ENCODE data around the gene SLC9A3.

DNA sequence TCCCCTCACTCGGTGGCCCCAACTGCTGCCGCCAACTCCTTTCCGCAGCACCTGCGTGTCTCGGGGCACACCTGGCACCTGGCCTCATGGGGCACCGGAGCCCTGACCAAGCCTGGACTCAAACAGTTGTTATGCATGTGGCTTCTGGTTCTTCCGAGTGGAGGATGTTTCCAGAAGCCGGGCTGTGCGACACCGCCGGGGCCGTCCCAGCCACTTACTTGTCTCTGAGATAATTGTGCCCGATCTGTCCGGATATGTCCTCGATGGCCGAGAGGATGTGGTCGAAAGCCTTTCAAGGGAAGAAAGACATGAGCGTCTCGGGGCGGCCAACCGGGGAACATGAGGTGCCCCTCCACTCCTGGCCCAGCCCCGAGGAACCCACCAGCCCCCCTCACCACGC is 42.9 kb downstream of the SLC9A3 start:
- TF ChIP-seq ISL1 (CRISPR knock-in tag; IDR thresholded peaks at IDR 0.05) (no peak), SNAI2 (CRISPR knock-in tag; IDR thresholded peaks at IDR 0.05) (no peak), PPARA (CRISPR knock-in tag; IDR thresholded peaks at IDR 0.05; ENCODE audit: borderline replicate concordance) (no peak), ZC3H10 (CRISPR knock-in tag; IDR thresholded peaks at IDR 0.05) (no peak), ZNF8 (CRISPR knock-in tag; IDR thresholded peaks at IDR 0.05) (no peak), ZFP30 (CRISPR knock-in tag; IDR thresholded peaks at IDR 0.05) (no peak), TSHZ2 (CRISPR knock-in tag; IDR thresholded peaks at IDR 0.05) (no peak), CREB5 (CRISPR knock-in tag; IDR thresholded peaks at IDR 0.05; ENCODE audit: low read depth) (no peak), ESRRG (CRISPR knock-in tag; IDR thresholded peaks at IDR 0.05) (no peak), GLIS3 (CRISPR knock-in tag; IDR thresholded peaks at IDR 0.05) (no peak), OSR1 (CRISPR knock-in tag; IDR thresholded peaks at IDR 0.05) (no peak), RARB (CRISPR knock-in tag; IDR thresholded peaks at IDR 0.05) (no peak)
- TF ChIP-seq, protein P1, sequence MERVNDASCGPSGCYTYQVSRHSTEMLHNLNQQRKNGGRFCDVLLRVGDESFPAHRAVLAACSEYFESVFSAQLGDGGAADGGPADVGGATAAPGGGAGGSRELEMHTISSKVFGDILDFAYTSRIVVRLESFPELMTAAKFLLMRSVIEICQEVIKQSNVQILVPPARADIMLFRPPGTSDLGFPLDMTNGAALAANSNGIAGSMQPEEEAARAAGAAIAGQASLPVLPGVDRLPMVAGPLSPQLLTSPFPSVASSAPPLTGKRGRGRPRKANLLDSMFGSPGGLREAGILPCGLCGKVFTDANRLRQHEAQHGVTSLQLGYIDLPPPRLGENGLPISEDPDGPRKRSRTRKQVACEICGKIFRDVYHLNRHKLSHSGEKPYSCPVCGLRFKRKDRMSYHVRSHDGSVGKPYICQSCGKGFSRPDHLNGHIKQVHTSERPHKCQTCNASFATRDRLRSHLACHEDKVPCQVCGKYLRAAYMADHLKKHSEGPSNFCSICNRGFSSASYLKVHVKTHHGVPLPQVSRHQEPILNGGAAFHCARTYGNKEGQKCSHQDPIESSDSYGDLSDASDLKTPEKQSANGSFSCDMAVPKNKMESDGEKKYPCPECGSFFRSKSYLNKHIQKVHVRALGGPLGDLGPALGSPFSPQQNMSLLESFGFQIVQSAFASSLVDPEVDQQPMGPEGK (CRISPR knock-in tag; IDR thresholded peaks at IDR 0.05; ENCODE audit: borderline replicate concordance): no peak

Measured in SK-N-SH treated with all-trans-retinoic acid at 6 μM for 48 hours (cell line).